Stimulated activated CD4-positive, alpha-beta T cell treated with anti-CD3 and anti-CD28 coated beads, TNF-alpha, amount 100 ng/mL, for 48 hours (primary cell): ENCODE results near the gene HS3ST5.
"Not testable (repeated sequence)": the region's sequence is repeated elsewhere in the genome, so short reads cannot be mapped to it uniquely, and the experiment has no call there.

Source experiments
- DNase-seq, 3 donors: peaks; one replicate each; pipeline ENCODE4 v3.0.0-alpha.2; 2020; ENCODE audit warnings: low read depth in 3 of 3

Gene HS3ST5

DNA sequence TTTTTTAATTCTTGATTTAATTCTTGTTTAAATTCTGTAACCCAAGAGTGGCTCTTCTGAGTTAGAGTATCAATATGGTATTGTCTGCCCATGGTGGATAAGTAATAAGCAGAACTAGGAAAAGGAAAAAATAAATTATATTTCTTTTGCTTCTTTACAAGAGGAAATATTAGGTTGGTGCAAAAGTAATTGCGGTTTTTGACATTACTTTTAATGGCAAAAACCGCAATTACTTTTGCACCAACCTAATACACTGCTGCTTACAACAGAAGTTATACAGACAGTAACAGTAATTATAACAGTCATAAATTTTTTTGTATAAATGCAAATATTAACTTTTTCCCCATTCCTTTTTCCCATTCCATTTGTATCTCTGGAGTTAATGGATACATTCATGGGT, 65.6 kb downstream of the HS3ST5 start:
- DNase-seq: no peak

DNA sequence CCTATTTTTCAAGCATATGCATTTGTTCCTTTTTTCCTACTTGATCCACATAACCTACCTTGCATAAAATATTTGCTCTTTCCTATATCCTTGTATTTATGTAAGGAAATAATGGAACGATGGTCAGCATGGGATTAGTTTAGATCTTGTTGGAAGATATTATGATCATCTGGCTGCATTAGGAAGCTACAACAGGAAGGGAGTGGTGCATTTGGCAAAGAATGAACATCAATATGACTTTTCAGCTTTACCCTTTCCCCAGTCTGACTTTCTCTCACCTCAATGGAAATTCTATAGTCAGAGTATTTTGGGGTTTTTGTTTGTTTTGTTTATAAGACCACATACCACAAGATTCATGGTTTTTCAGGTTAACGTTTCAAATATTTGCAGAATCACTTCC, 66.0 kb downstream of the HS3ST5 start:
- no peak for DNase-seq

- DNase-seq: no peak
Measured at GRCh38 chr6:114274836-114275235, 68.0 kb downstream of the HS3ST5 start.

DNA sequence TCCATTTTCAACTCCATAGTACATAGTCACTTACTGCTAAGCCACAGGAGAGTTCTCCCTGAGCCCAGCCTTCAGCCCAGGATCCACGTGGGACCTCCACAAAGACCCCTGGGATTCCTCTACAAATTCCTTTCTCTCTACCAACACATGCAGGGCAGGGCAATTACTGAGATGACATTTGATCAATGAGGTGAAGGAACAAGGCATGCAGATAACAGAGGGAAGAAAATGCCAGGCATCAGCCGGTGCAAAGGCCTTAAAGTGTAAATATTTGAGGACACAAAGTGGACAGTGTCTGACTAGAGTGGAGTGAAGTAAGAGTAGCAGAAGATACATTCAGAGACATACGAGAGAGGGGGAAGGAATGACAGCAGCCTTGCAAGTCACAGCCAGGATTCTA, 70.2 kb downstream of the HS3ST5 start:
- no peak for DNase-seq

DNA sequence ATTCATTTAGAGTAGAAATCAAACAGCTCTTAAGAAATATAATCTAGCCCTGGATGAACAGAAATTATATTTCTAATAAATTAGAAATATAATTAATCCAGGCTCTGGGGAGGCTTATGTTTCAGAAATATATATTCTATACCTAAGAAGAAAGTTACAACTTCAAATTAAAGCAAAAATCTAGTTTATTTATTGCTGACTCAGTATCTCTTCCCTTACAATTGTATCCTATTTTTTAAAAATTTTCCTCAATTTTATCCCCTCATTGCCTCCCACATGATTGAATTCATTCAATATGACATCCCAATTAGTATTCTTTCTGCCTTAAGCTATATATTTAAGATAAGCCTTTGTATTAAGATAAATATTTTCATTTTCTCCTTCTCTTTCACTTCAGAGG, 71.4 kb downstream of the HS3ST5 start:
- DNase-seq: no peak

DNA sequence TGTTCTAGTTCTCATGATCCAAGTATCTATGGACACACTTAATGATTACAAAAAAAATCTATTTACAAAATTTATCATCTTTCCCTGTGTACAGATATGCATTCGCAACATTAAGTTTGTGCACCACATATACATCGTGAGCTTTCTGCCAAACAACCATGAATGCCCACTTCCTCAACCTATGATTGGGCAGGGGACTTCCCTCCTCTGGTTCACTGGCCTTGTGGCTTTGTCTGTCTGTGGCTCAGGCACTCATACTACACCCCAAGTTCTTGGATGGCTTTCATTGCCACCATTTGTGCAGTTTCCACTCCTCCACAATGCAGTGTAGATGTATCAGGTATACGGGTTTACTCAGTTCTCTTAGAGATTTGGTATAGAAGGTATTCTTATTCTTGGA, 74.9 kb downstream of the HS3ST5 start:
- no peak for DNase-seq

DNA sequence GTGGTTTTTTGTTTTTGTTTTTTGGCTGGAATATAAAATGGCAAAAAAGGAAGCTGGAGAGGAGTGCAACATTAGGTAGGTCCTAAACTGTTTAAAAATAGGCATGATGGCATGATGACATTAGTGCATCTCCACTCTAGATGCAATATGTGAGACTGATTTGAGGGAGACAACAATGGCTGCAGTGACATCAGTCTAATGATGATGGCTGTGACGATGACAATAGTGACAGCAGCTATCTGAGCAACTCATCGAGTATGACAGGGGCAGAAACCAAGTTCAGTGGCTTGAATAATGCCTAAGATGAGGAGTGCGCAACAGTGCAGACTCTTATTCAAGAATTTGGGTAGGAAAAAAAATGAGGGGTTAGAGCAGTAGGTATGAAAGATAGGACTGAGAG, 82.0 kb downstream of the HS3ST5 start:
- no peak for DNase-seq

GRCh38 chr6:114258376-114258775, 84.4 kb downstream of the HS3ST5 start:
- no peak for DNase-seq

GRCh38 chr6:114253431-114253830, 89.4 kb downstream of the HS3ST5 start:
- DNase-seq: no peak

DNA sequence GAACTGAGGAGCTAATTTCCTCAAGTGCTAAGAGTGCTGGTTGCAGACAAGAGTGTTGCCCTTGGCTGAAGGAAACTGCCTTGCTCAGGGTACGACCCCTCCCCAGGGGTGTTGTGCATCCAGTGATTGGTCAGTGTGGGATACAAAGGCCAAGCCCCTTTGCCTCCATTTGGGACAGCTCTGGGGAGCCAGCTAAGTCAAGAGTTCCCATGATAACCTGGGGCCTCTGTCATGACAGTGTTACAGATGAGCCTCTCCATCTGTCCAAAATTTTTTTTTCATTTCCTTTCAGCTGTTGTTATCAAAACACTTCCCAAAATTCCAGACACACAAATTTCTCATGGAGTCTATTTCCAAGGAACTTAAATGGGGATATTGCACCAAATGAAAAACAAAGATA, 93.3 kb downstream of the HS3ST5 start:
- no peak for DNase-seq

DNA sequence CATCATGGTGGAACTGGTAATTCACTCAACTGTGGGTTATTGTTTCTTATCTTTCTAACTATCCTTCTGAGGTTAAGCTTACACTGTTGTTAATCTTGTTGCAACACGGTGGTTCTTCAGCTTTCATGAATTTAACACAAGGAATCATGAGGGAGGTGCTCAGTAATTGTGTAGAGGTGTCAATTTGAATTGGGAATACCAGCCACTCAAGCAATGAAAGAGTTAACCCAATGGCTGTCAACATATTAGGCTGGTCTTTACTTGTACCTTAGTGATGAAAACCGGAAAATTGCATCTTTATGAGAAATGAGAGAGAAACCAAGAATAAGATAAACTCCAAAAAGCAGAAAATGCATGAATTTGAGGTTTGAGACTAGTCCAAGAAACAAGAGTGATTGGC, 95.7 kb downstream of the HS3ST5 start:
- DNase-seq: no peak

GRCh38 chr6:114240796-114241195, 102.0 kb downstream of the HS3ST5 start:
- no peak for DNase-seq

DNA sequence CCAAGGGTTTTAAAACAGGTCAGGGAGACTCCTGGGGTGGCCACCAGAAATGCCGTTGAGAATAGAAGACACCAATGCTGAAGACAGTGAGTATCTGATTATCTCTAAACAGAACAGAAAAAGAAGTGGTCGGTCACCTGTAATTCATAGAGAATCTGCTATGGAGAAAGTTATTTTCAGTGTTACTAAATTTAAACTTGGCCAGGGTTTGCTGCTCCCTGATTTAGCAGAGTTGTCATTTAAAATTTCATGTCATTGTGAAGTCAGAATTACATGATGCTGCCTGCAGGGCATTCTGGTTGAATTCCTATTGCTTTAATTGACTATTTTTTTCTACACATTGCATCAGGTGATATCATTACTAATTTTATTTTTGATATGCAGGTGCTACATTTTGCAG, 114.1 kb downstream of the HS3ST5 start:
- no peak for DNase-seq

- no peak for DNase-seq
Measured at GRCh38 chr6:114227944-114228468, 114.8 kb downstream of the HS3ST5 start.

- DNase-seq: no peak
Measured at GRCh38 chr6:114220241-114220640, 122.6 kb downstream of the HS3ST5 start.

- DNase-seq: no peak
Measured at GRCh38 chr6:114218437-114219340, 124.1 kb downstream of the HS3ST5 start.

DNA sequence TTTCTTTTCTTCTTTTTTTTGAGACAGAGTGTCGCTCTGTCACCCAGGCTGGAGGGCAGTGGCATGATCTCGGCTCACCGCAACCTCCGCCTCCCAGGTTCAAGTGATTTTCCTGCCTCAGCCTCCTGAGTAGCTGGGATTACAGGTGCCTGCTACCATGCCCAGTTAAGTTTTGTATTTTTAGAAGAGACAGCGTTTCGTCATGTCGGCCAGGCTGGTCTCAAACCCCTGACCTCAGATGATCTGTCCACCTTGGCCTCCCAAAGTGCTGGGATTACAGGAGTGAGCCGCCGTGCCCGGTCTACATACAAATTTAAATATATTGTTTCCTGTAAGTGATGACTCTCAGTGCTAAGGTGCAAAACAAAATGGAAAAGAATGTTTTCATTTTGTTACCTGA, 124.8 kb downstream of the HS3ST5 start:
- not testable (repeated sequence) for DNase-seq

- no peak for DNase-seq
Measured at GRCh38 chr6:114216789-114217467, 125.9 kb downstream of the HS3ST5 start.

DNA sequence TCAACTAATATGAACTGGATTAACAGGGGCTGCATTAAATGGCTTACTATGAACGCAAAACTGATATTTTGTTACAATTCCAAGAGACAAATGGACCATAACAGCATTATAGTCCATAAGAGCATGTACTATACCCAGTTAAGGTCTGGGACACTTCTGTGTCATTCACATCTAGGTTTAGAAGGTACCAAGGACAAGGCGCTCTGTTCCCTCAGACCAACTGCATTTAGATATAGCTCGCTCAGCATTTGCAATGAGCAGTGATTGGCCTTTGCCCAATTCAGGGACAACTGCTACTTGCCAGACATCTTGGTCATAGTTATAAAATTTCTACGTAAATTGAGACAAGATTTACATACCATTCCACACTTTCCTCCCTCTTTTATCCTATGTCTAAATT, 132.4 kb downstream of the HS3ST5 start:
- DNase-seq: no peak

DNA sequence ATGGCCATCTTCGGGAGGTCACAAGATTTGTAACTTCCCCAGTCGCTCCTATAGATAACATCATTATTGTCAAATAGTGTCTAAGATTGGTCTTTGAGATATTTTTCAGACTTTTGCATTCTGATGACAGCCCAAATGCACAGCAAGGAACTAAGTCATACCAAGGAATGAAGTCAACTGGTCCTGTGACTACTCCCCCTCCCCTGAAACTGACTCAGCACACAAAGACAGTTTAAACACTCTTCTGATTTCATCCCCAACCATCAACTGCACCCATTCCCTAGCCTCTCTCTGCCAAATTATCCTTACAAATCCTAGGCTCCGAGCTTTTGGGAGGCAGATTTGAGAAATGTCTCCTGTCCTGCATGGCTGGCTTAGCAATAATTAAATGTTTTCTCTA, 139.4 kb downstream of the HS3ST5 start:
- no peak for DNase-seq

DNA sequence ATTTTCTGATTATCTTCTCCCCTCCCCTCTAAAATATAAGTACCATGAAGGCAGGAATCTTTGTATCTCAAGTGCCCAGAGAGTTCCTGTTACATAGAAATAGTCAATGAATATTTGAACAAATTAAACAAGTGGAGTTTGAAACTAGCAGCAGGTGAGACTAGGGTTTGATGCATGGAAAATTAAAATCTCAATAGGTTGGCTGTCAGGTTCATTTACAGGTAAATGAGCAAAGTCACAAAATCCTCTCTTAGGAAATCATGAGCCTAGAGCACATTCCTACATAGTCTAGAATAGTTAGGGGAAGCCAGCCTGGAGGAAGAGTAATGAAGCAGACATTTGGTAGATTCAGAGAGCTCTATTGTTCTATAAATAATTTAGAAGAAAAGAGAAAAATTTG, 140.4 kb downstream of the HS3ST5 start:
- DNase-seq: no peak

DNA sequence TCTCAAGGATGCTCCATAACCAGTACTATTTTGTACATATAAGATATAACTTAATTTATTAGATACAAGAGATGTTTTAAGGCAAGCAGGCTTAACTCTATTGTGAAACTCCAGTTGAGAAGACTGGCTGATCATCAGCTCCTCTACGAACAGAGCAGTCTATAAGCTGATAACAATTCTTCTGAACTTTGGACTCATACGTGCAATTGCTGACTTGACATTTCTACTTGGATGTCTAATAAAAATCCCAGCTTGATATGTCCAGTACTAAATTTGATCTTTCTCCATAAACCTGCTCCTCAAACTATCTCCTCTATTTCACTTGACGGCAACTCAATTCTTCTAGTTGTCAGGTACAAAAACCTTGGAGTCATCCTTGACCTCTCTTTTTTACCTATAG, 141.9 kb downstream of the HS3ST5 start:
- no peak for DNase-seq
